ENCODE results near the gene RABGAP1L.
"Not testable (repeated sequence)": the region's sequence is repeated elsewhere in the genome, so short reads cannot be mapped to it uniquely, and the experiment has no call there.

The RABGAP1L gene

GRCh38 chr1:174848593-174849560 lies 689.6 kb downstream of the RABGAP1L start:
- not testable (repeated sequence) for H3K27me3 ChIP-seq (ENCODE audit: insufficient read depth, low read length); H3K27ac ChIP-seq (ENCODE audit: low read length); H3K9me3 ChIP-seq (ENCODE audit: insufficient read depth, low read depth, low read length); H3K4me1 ChIP-seq (ENCODE audit: insufficient read depth, low read length); H3K4me3 ChIP-seq (ENCODE audit: low read length); H3K9ac ChIP-seq (ENCODE audit: low read depth, low read length); H3K36me3 ChIP-seq (ENCODE audit: insufficient read depth, low read depth, low read length)

- no peak overlapping the region for H3K4me3 ChIP-seq (ENCODE audit: low read length)
- no peak overlapping the region for H3K9ac ChIP-seq (ENCODE audit: low read depth, low read length)
- no peak overlapping the region for H3K27ac ChIP-seq (ENCODE audit: low read length)
- no peaks in the 10 kb centered on the region for H3K36me3 ChIP-seq (ENCODE audit: insufficient read depth, low read depth, low read length)
- H3K4me1 ChIP-seq (ENCODE audit: insufficient read depth, low read length) = no peaks in the 10 kb centered on the region
- no peaks in the 10 kb centered on the region for H3K27me3 ChIP-seq (ENCODE audit: insufficient read depth, low read length)
- H3K9me3 ChIP-seq (ENCODE audit: insufficient read depth, low read depth, low read length) = no peaks in the 10 kb centered on the region
These were observed 691.4 kb downstream of the RABGAP1L start for GRCh38 chr1:174850726-174851125.

GRCh38 chr1:174858301-174858700 lies 699.0 kb downstream of the RABGAP1L start:
- Histone ChIP-seq H3K36me3 (ENCODE audit: insufficient read depth, low read depth, low read length) (no peaks in the 10 kb centered on the region), H3K4me3 (ENCODE audit: low read length) (no peak overlapping the region), H3K9ac (ENCODE audit: low read depth, low read length) (no peak overlapping the region), H3K9me3 (ENCODE audit: insufficient read depth, low read depth, low read length) (no peaks in the 10 kb centered on the region), H3K27me3 (ENCODE audit: insufficient read depth, low read length) (no peaks in the 10 kb centered on the region), H3K4me1 (ENCODE audit: insufficient read depth, low read length) (no peaks in the 10 kb centered on the region), H3K27ac (ENCODE audit: low read length) (no peak overlapping the region)

GRCh38 chr1:174870319-174870718 lies 711.0 kb downstream of the RABGAP1L start:
- Histone ChIP-seq H3K27me3 (ENCODE audit: insufficient read depth, low read length) (no peaks in the 10 kb centered on the region), H3K4me3 (ENCODE audit: low read length) (no peak overlapping the region), H3K9ac (ENCODE audit: low read depth, low read length) (no peak overlapping the region), H3K36me3 (ENCODE audit: insufficient read depth, low read depth, low read length) (no peaks in the 10 kb centered on the region), H3K9me3 (ENCODE audit: insufficient read depth, low read depth, low read length) (no peaks in the 10 kb centered on the region), H3K4me1 (ENCODE audit: insufficient read depth, low read length) (peaks cover 20% of the 10 kb centered on the region; the same call in 1 of the 2 replicates), H3K27ac (ENCODE audit: low read length) (no peak overlapping the region)

GRCh38 chr1:174871886-174872285 lies 712.6 kb downstream of the RABGAP1L start:
- Histone ChIP-seq H3K9ac (ENCODE audit: low read depth, low read length) (peak overlapping the region; percentile 42; the same call in 1 of the 2 replicates), H3K9me3 (ENCODE audit: insufficient read depth, low read depth, low read length) (no peaks in the 10 kb centered on the region), H3K27ac (ENCODE audit: low read length) (peak overlapping the region; percentile 83), H3K4me3 (ENCODE audit: low read length) (peak overlapping the region; percentile 41), H3K4me1 (ENCODE audit: insufficient read depth, low read length) (peaks cover 20% of the 10 kb centered on the region; the same call in 1 of the 2 replicates), H3K27me3 (ENCODE audit: insufficient read depth, low read length) (no peaks in the 10 kb centered on the region), H3K36me3 (ENCODE audit: insufficient read depth, low read depth, low read length) (peaks cover 6% of the 10 kb centered on the region; the same call in 1 of the 2 replicates)

GRCh38 chr1:174872615-174873058 lies 713.3 kb downstream of the RABGAP1L start:
- H3K36me3 ChIP-seq (ENCODE audit: insufficient read depth, low read depth, low read length) = peaks cover 13% of the 10 kb centered on the region
- no peaks in the 10 kb centered on the region for H3K9me3 ChIP-seq (ENCODE audit: insufficient read depth, low read depth, low read length)
- peak overlapping the region; percentile 52; the same call in 1 of the 2 replicates for H3K9ac ChIP-seq (ENCODE audit: low read depth, low read length)
- peak overlapping the region; percentile 86 for H3K27ac ChIP-seq (ENCODE audit: low read length)
- peak overlapping the region; percentile 41; the same call in 1 of the 2 replicates for H3K4me3 ChIP-seq (ENCODE audit: low read length)
- no peaks in the 10 kb centered on the region for H3K27me3 ChIP-seq (ENCODE audit: insufficient read depth, low read length)
- peaks cover 24% of the 10 kb centered on the region; the same call in 1 of the 2 replicates for H3K4me1 ChIP-seq (ENCODE audit: insufficient read depth, low read length)

GRCh38 chr1:174874331-174875053 lies 715.2 kb downstream of the RABGAP1L start:
- H3K4me1 ChIP-seq (ENCODE audit: insufficient read depth, low read length) = peaks cover 24% of the 10 kb centered on the region; the same call in 1 of the 2 replicates
- H3K4me3 ChIP-seq (ENCODE audit: low read length) = peak overlapping the region; percentile 85
- no peaks in the 10 kb centered on the region for H3K9me3 ChIP-seq (ENCODE audit: insufficient read depth, low read depth, low read length)
- peak overlapping the region; percentile 82 for H3K9ac ChIP-seq (ENCODE audit: low read depth, low read length)
- H3K27me3 ChIP-seq (ENCODE audit: insufficient read depth, low read length) = no peaks in the 10 kb centered on the region
- peaks cover 30% of the 10 kb centered on the region for H3K36me3 ChIP-seq (ENCODE audit: insufficient read depth, low read depth, low read length)
- H3K27ac ChIP-seq (ENCODE audit: low read length) = peak overlapping the region; percentile 6

- peaks cover 38% of the 10 kb centered on the region for H3K36me3 ChIP-seq (ENCODE audit: insufficient read depth, low read depth, low read length)
- peak overlapping the region; percentile 85 for H3K4me3 ChIP-seq (ENCODE audit: low read length)
- H3K27ac ChIP-seq (ENCODE audit: low read length) = peak overlapping the region; percentile 71
- peak overlapping the region; percentile 82 for H3K9ac ChIP-seq (ENCODE audit: low read depth, low read length)
- H3K27me3 ChIP-seq (ENCODE audit: insufficient read depth, low read length) = no peaks in the 10 kb centered on the region
- no peaks in the 10 kb centered on the region for H3K9me3 ChIP-seq (ENCODE audit: insufficient read depth, low read depth, low read length)
- H3K4me1 ChIP-seq (ENCODE audit: insufficient read depth, low read length) = peaks cover 24% of the 10 kb centered on the region; the same call in 1 of the 2 replicates
These were observed 716.0 kb downstream of the RABGAP1L start for GRCh38 chr1:174875306-174875705.

- Histone ChIP-seq H3K4me3 (ENCODE audit: low read length) (peak overlapping the region; percentile 85), H3K27me3 (ENCODE audit: insufficient read depth, low read length) (no peaks in the 10 kb centered on the region), H3K36me3 (ENCODE audit: insufficient read depth, low read depth, low read length) (peaks cover 57% of the 10 kb centered on the region), H3K27ac (ENCODE audit: low read length) (no peak overlapping the region), H3K9me3 (ENCODE audit: insufficient read depth, low read depth, low read length) (no peaks in the 10 kb centered on the region), H3K9ac (ENCODE audit: low read depth, low read length) (peak overlapping the region; percentile 82; the same call in 1 of the 2 replicates), H3K4me1 (ENCODE audit: insufficient read depth, low read length) (peaks cover 15% of the 10 kb centered on the region; the same call in 1 of the 2 replicates)
These were observed 717.9 kb downstream of the RABGAP1L start for GRCh38 chr1:174877208-174877673.

GRCh38 chr1:174880171-174880570 lies 720.9 kb downstream of the RABGAP1L start:
- Histone ChIP-seq H3K4me3 (ENCODE audit: low read length) (no peak overlapping the region), H3K27me3 (ENCODE audit: insufficient read depth, low read length) (no peaks in the 10 kb centered on the region), H3K4me1 (ENCODE audit: insufficient read depth, low read length) (peaks cover 5% of the 10 kb centered on the region; the same call in 1 of the 2 replicates), H3K9me3 (ENCODE audit: insufficient read depth, low read depth, low read length) (no peaks in the 10 kb centered on the region), H3K36me3 (ENCODE audit: insufficient read depth, low read depth, low read length) (peaks cover 85% of the 10 kb centered on the region), H3K9ac (ENCODE audit: low read depth, low read length) (no peak overlapping the region), H3K27ac (ENCODE audit: low read length) (no peak overlapping the region)

- Histone ChIP-seq H3K9me3 (ENCODE audit: insufficient read depth, low read depth, low read length) (no peaks in the 10 kb centered on the region), H3K4me3 (ENCODE audit: low read length) (no peak overlapping the region), H3K9ac (ENCODE audit: low read depth, low read length) (no peak overlapping the region), H3K4me1 (ENCODE audit: insufficient read depth, low read length) (no peaks in the 10 kb centered on the region; the same call in 1 of the 2 replicates), H3K27me3 (ENCODE audit: insufficient read depth, low read length) (no peaks in the 10 kb centered on the region), H3K27ac (ENCODE audit: low read length) (no peak overlapping the region), H3K36me3 (ENCODE audit: insufficient read depth, low read depth, low read length) (peaks cover 92% of the 10 kb centered on the region)
These were observed 724.1 kb downstream of the RABGAP1L start for GRCh38 chr1:174883409-174883808.

Data from iPS-20b (cell line).